ENCODE data around the gene KIRREL3. TPM values are rescaled to one million over a fixed set of nuclear protein-coding genes. Genes with fewer than 3 reads are reported as not detected.

KIRREL3 gene
- total RNA-seq, 1 experiment from 2014 or later, result 2.2 TPM

- H3K9me3 ChIP-seq (ENCODE audit: insufficient read depth, low read depth), result no peaks in the 10 kb centered on the region
- no peak overlapping the region for H2AFZ ChIP-seq
- no peaks in the 10 kb centered on the region for H3K4me1 ChIP-seq (replicated peaks; ENCODE audit: insufficient read depth)
- H3K27me3 ChIP-seq (ENCODE audit: insufficient read depth, low read depth), result 0 out of 2 replicates have a peak, but pooled peaks cover 3% of the 10 kb centered on the region
- no peaks in the 10 kb centered on the region for H3K9me2 ChIP-seq (ENCODE audit: insufficient read depth)
- intact Hi-C loops (cut with micrococcal nuclease; ENCODE audit: unreplicated experiment), result no loop called here
- no peak for DNase-seq
- TF ChIP-seq CTCF (conservative IDR thresholded peaks at IDR 0.05) (no peak), EZH2 (IDR thresholded peaks at IDR 0.05; ENCODE audit: low read depth) (no peak)
- no peaks in the 10 kb centered on the region for H3F3A ChIP-seq (ENCODE audit: insufficient read depth, low read depth)
- H3K79me2 ChIP-seq (ENCODE audit: low read depth), result no peaks in the 10 kb centered on the region
- H4K20me1 ChIP-seq (ENCODE audit: insufficient read depth), result no peaks in the 10 kb centered on the region
- BruUV-seq (replicated peaks), result no TSS peak
- H3K4me3 ChIP-seq, result no peak overlapping the region
- H3K36me3 ChIP-seq (ENCODE audit: low read depth), result no peaks in the 10 kb centered on the region
- H3K27ac ChIP-seq, result no peak overlapping the region
- ChIA-PET POLR2A (ENCODE audit: unreplicated experiment) (no interaction called here), CTCF (no interaction called here)
- H3K4me2 ChIP-seq, result no peak overlapping the region
Measured at GRCh38 chr11:126473269-126473668, 527.3 kb downstream of the KIRREL3 start.

DNA sequence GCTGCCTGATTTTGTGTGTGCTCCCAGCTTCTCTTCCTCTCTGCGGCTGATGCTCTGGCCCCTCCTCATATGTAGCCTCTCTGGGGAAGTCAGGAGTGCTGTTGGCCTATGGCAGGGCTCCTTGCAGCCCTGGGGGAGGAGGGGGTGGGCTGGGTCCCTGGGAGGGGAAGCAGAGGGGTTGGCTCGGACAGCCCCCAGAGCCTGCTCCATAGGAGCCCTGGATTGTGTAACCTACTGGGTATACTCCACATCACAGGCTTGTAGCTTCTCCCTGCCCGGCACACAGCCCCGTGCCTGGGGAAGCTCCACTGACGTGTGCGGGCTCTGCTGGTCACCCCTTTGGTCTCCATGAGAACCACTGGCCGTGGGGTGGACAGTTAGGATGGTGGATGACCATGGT lies 531.3 kb downstream of the KIRREL3 start:
- no peak for DNase-seq
- no peak overlapping the region for H3K27ac ChIP-seq
- no peak overlapping the region for H3K4me2 ChIP-seq
- TF ChIP-seq EZH2 (IDR thresholded peaks at IDR 0.05; ENCODE audit: low read depth) (no peak), CTCF (conservative IDR thresholded peaks at IDR 0.05) (no peak)
- no peaks in the 10 kb centered on the region for H3K4me1 ChIP-seq (replicated peaks; ENCODE audit: insufficient read depth)
- no peaks in the 10 kb centered on the region for H4K20me1 ChIP-seq (ENCODE audit: insufficient read depth)
- H3K9me3 ChIP-seq (ENCODE audit: insufficient read depth, low read depth), result no peaks in the 10 kb centered on the region
- intact Hi-C loops (cut with micrococcal nuclease; ENCODE audit: unreplicated experiment), result no loop called here
- ChIA-PET CTCF (no interaction called here), POLR2A (ENCODE audit: unreplicated experiment) (no interaction called here)
- no peak overlapping the region for H3K4me3 ChIP-seq
- H3K9me2 ChIP-seq (ENCODE audit: insufficient read depth), result no peaks in the 10 kb centered on the region
- H3F3A ChIP-seq (ENCODE audit: insufficient read depth, low read depth), result no peaks in the 10 kb centered on the region
- no peaks in the 10 kb centered on the region for H3K79me2 ChIP-seq (ENCODE audit: low read depth)
- peaks cover 15% of the 10 kb centered on the region; the same call in 1 of the 2 replicates for H3K27me3 ChIP-seq (ENCODE audit: insufficient read depth, low read depth)
- H3K36me3 ChIP-seq (ENCODE audit: low read depth), result no peaks in the 10 kb centered on the region
- BruUV-seq (replicated peaks), result no TSS peak
- no peak overlapping the region for H2AFZ ChIP-seq

DNA sequence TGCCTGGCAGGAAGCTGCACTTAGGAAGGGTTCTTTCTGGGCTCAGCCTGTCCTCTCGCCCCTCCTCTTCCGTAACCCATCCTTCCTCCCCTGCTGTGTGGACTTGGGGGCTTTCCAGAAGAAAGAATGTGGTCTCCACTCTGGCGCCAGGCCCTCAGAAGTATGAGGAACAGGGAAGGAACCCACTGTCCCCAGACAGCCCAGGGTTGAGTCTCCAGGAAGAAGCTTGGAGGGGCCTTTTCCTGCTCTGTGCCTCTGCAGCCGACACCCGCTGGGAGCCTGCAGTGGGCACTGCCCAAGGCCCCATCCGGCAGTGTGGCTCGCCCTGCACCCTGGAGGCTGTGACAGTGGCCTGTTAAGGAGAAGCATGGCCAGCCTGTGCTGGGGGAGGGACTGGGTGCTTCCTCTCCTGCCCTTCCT lies 532.5 kb downstream of the KIRREL3 start:
- BruUV-seq (replicated peaks), result no TSS peak

More for the DNA sequence above, 532.5 kb downstream of the KIRREL3 start:
- no peaks in the 10 kb centered on the region for H3K9me2 ChIP-seq (ENCODE audit: insufficient read depth)
- H4K20me1 ChIP-seq (ENCODE audit: insufficient read depth), result no peaks in the 10 kb centered on the region
- H3F3A ChIP-seq (ENCODE audit: insufficient read depth, low read depth), result no peaks in the 10 kb centered on the region
- CTCF ChIA-PET, result no interaction called here
- peaks cover 24% of the 10 kb centered on the region for H3K27me3 ChIP-seq (ENCODE audit: insufficient read depth, low read depth)
- no peaks in the 10 kb centered on the region for H3K79me2 ChIP-seq (ENCODE audit: low read depth)
- no peak overlapping the region for H3K4me2 ChIP-seq
- H3K4me1 ChIP-seq (replicated peaks; ENCODE audit: insufficient read depth), result no peaks in the 10 kb centered on the region
- peak in 1 of 2 experiments; percentile 5 for DNase-seq
- H3K9me3 ChIP-seq (ENCODE audit: insufficient read depth, low read depth), result no peaks in the 10 kb centered on the region
- no peaks in the 10 kb centered on the region for H3K36me3 ChIP-seq (ENCODE audit: low read depth)
- H3K27ac ChIP-seq, result no peak overlapping the region
- POLR2A ChIA-PET (ENCODE audit: unreplicated experiment), result no interaction called here
- intact Hi-C loops (cut with micrococcal nuclease; ENCODE audit: unreplicated experiment), result no loop called here
- no peak overlapping the region for H3K4me3 ChIP-seq
- TF ChIP-seq EZH2 (IDR thresholded peaks at IDR 0.05; ENCODE audit: low read depth) (no peak), CTCF (conservative IDR thresholded peaks at IDR 0.05) (no peak)
- H2AFZ ChIP-seq, result no peak overlapping the region
